Measurements from ENCODE around the gene ELAPOR2. TPM values are rescaled to one million over a fixed set of nuclear protein-coding genes. Genes with fewer than 3 reads are reported as not detected.

Gene ELAPOR2
- total and polyA plus RNA-seq, 2 of the 4 experiments (the other 2 are of a cell fraction) = 0.62 to 1.3 TPM

DNA sequence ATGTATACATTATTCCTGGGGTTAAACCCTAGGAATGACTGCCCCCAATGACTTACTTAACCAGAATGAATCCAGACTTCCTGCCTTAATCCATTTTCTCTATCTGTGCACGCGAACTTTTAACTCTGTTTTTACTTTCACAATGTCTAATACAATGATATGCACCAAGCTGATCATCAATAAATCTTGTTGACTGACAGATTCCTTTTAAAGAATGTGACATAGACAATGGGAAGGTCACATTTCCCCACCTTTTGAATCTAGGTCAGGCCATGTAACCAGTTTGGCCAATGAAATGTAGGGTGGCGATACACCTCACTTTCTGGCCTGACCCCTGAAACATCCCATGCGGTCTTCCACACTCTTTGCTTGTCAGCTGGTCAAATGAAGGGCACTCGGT lies 23.2 kb upstream of the ELAPOR2 start:
- in situ Hi-C loops (cut with MboI; ENCODE audit: low sequenced_read_pairs) = no loop called here

More for the DNA sequence above, 23.2 kb upstream of the ELAPOR2 start:
- Histone ChIP-seq H3K4ac (ENCODE audit: low read depth, low read length) (no peak overlapping the region), H3K79me1 (ENCODE audit: low read depth in 1 of 2, low read length in 2 of 2) (no peaks in the 10 kb centered on the region), H3K4me3 (ENCODE audit: insufficient read depth, low read depth, low read length) (no peak overlapping the region), H4K20me1 (ENCODE audit: insufficient read depth, low read length) (no peaks in the 10 kb centered on the region), H3K27ac (ENCODE audit: insufficient read depth, low read length) (no peak overlapping the region), H3K36me3 (ENCODE audit: control insufficient read depth, insufficient read depth, low read length) (no peaks in the 10 kb centered on the region), H2BK15ac (ENCODE audit: low read depth, low read length) (no peak overlapping the region), H2AFZ (replicated peaks; ENCODE audit: low read length, poor library complexity) (no peak overlapping the region), H4K5ac (ENCODE audit: low read depth, low read length) (no peak overlapping the region), H2AK5ac (ENCODE audit: low read depth, low read length) (no peak overlapping the region), H3K18ac (ENCODE audit: low read depth, low read length) (no peak overlapping the region), H3K4me1 (ENCODE audit: control insufficient read depth, insufficient read depth, low read length) (no peaks in the 10 kb centered on the region), H2AK9ac (replicated peaks; ENCODE audit: low read depth, low read length, poor library complexity) (no peak overlapping the region), H4K8ac (ENCODE audit: low read depth in 2 of 2, low read length in 2 of 2) (no peak overlapping the region), H4K91ac (ENCODE audit: insufficient read depth, low read depth, low read length) (no peak overlapping the region), H2BK20ac (ENCODE audit: low read depth, low read length) (no peak overlapping the region), H3K9me3 (ENCODE audit: control insufficient read depth, insufficient read depth, low read length) (no peaks in the 10 kb centered on the region), H3K14ac (replicated peaks; ENCODE audit: low read depth, low read length) (no peak overlapping the region), H3K56ac (ENCODE audit: extremely low read depth, insufficient read depth, low read length) (no peak overlapping the region), H3K27me3 (ENCODE audit: control insufficient read depth, insufficient read depth, low read length) (no peaks in the 10 kb centered on the region), H3K9ac (ENCODE audit: low read depth, low read length) (no peak overlapping the region), H3K4me2 (ENCODE audit: low read depth, low read length) (no peak overlapping the region), H3K9me1 (ENCODE audit: insufficient read depth, low read length) (no peaks in the 10 kb centered on the region), H2BK5ac (ENCODE audit: low read depth, low read length, poor library complexity, severe bottlenecking) (no peak overlapping the region), H3K23ac (ENCODE audit: low read depth, low read length) (no peak overlapping the region), H2BK120ac (ENCODE audit: low read depth, low read length) (no peak overlapping the region)
- DNase-seq (no peak), ATAC-seq (ENCODE audit: low read depth) (no peak)
- ChIA-PET CTCF (no interaction called here), POLR2A (ENCODE audit: unreplicated experiment) (no interaction called here)
- no CpG with 5 or more reads among the region's 5 CpGs for WGBS, 2 experiments (ENCODE audit: extremely low coverage in 2 of 2, insufficient read length in 1 of 2)
- intact Hi-C loops (cut with micrococcal nuclease) (no loop called here), dilution Hi-C loops (cut with HindIII; ENCODE audit: low sequenced_read_pairs, unreplicated experiment) (no loop called here)
- TF ChIP-seq, protein P1, sequence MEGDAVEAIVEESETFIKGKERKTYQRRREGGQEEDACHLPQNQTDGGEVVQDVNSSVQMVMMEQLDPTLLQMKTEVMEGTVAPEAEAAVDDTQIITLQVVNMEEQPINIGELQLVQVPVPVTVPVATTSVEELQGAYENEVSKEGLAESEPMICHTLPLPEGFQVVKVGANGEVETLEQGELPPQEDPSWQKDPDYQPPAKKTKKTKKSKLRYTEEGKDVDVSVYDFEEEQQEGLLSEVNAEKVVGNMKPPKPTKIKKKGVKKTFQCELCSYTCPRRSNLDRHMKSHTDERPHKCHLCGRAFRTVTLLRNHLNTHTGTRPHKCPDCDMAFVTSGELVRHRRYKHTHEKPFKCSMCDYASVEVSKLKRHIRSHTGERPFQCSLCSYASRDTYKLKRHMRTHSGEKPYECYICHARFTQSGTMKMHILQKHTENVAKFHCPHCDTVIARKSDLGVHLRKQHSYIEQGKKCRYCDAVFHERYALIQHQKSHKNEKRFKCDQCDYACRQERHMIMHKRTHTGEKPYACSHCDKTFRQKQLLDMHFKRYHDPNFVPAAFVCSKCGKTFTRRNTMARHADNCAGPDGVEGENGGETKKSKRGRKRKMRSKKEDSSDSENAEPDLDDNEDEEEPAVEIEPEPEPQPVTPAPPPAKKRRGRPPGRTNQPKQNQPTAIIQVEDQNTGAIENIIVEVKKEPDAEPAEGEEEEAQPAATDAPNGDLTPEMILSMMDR (conservative IDR thresholded peaks at IDR 0.05; ENCODE audit: low read depth, low read length) = no peak
- no peak for TF ChIP-seq RFX5 (IDR thresholded peaks at IDR 0.05; ENCODE audit: low read depth, low read length)
- TF ChIP-seq MXI1 (IDR thresholded peaks at IDR 0.05; ENCODE audit: borderline replicate concordance, low read depth, low read length) = no peak
- TF ChIP-seq BHLHE40 (IDR thresholded peaks at IDR 0.05; ENCODE audit: low read depth, low read length) = no peak
- TF ChIP-seq MAFK (IDR thresholded peaks at IDR 0.05; ENCODE audit: low read depth, low read length) = no peak
- no TSS peak for BruUV-seq (replicated peaks)
